Islet of Langerhans (tissue), 1 donor: ENCODE results near the gene CHRNA5.

Experiments used
- FAIRE-seq: peaks from one replicate; lab custom pipeline; 2011; peaks lifted over from hg19 to GRCh38; lab: Jason Lieb, UNC

Gene CHRNA5

DNA sequence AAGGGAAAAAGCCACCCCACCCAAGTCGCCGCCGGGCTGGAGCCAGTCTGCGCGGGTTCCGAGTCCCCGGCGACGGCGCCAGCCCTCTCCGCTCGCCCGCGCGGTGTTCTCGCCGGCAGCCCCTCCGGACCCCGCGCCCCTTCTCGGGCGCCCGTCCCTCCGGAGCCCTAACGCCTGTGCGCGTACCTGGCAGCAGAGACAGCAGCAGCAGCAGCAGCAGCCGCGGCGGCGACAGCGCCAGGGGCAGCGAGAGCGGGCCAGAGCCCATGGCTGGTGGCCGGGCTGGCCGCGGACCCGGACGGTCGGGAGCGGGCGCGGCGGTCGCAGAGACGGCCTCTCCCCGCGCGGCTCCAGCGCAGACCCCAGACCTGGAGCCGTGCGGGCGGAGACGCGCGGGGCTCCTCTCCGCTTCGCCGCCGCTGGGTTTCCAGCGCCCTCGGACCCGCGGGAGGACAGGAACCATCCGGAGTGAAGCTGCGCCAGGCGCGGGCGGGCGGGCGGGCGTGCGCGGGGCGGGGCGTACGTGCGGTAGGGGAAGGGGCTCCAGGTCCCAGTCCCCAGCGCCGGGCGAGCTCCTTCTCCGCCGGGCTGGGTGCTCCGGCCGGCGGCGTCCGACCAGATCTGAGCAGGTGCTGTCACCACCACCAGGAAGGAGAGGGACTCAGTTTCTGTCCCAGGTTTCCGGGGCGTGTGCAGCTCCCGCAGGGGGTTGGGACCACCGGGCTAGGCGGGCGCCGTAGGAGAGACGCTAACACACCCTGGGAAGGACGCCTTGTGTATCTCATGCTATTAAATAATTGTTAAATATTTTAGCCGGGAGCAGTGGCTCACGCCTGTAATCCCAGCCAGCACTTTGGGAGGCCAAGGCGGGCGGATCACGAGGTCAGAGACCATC is 55.5 kb downstream of the CHRNA5 start, which contains the start of gene CHRNA3:
Gene CHRNA3, minus strand, starts transcription at position 470 of the 895 bp plus-strand sequence. Its CDS starts 202 bp downstream, at position 268.
- no peak for FAIRE-seq

DNA sequence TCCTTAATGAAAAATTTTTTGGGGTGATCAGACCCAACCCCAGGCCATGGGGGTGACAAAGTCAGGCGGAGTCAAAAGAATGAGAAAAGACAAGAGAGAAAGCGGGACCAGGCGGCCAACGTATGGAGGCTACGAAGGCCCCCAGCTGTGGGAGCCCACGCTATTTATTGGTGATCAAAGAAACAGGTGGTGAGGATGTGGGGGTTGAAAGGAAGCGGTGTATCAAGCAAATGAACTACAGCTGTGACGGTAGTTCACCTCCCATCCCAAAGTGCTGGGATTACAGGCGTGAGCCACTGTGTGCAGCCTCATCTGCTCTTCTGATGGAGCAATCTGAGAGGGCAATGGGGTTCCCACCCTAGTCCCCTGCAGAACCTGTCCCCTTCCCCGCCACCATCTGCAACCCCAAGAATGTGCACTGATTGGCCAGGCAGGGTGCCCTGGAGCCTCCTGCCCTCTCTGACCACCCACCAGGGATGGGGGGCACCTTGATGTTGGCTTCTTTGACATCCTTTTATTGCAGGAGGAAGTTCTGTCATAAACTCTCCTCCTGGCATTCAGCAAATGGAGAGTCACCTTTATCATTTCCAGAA is 56.6 kb downstream of the CHRNA5 start:
- FAIRE-seq = no peak

DNA sequence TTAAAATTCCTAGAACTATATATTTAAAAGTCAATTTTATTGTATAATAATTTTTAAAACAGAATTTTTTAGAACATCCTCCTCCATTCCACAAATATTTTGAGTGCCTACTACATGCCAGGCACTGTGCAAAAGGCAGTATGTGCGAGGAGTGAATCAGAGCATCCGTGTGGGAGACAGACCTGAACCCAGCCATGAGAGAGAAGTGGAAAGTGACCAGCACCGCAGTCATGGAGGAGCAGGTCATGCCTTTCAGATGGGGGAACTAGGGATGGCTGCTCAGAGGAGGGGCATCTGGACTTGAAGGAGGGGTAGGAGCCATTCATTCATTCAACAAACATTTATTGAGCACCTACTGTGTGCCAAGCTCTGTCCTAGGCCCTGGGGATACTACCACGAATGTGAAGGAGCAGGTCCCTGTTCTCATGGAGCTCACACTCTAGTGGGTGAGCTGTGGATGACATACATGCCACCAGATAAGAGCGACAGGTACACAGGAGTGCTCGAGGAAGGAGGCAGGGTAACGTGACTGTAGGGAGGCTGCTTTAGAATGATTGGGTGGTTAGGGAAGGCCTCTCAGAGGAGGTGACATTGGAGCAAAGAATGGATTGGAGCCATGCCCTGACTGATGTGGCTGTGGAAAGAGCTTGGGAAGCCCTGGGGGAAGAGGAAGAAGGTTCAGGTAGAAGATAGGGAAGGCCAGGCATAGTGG is 58.6 kb downstream of the CHRNA5 start:
- FAIRE-seq = no peak

DNA sequence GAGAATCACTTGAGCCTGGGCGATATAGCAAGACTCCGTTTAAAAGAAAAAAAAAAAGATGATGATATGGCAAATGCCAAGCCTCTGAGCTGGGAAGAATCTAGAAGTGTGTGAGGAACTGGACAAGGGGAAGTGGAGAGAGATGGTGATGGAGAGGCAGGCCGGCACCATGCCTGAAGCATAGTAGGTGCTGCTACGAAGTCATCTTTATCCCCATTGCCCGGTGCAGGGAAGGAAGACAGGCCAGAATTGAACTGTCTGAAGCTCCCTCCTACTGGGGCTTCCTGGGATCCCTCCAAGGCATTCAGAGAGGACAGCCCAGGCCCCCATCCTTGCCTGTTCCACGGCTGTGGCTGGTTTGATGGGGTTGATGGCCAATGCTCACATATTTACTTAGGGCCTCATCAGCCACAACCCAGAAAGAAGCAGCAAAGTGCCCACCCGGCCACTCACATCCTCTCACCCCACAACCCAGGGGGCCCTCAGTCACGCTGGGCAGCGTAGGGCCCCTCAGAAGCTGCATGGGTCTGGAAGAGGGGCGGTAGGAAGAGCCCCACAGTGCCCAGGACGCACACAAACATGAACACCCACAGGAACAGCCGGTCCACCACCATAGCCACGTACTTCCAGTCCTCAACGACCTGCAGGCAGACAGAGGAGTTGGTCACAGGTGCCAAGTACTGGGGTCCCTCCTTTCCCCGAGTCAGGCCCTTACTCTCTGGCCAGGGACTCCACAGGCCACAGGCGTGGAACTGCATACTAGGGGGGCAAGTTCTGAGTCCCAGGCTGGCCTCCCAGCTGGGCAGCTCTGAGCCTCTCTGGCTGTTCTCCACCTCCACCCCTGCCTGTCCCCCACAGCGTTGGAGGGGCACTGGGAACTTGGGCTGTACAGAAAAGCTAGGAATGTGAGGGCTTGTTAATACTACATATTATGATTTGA is 59.6 kb downstream of the CHRNA5 start:
- no peak for FAIRE-seq

DNA sequence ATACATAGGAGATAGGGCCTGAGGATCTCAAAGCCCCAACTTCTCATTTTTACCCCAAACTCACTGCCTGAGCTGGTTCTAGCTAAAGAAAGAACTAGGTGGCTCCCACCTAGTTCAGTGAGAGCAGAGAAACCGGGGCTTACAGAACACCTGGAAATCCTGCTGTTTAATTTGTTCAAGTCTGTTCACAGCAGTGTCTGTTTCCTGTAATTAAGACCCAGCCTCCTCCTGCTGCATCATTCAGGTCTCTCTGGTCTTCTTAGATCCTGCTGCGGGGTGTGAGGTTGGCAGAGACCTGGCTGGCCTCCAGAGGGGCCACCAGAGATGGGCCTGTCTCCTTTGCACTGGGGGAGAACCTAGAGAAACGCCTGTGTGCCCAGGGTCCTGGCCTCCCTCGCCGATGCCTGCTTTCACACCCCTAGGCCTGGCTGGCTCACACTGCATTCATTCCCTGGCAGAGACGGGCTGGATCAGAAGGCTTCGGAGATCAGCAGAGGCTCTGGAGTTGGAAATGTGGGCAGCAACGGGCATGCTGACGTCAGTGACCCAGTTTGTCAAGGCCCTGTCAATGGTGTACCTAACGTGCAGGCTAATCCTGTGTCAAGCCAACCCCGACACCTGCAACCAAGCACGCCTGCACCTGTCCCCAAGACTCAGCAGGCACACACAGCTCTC is 60.4 kb downstream of the CHRNA5 start:
- no peak for FAIRE-seq

DNA sequence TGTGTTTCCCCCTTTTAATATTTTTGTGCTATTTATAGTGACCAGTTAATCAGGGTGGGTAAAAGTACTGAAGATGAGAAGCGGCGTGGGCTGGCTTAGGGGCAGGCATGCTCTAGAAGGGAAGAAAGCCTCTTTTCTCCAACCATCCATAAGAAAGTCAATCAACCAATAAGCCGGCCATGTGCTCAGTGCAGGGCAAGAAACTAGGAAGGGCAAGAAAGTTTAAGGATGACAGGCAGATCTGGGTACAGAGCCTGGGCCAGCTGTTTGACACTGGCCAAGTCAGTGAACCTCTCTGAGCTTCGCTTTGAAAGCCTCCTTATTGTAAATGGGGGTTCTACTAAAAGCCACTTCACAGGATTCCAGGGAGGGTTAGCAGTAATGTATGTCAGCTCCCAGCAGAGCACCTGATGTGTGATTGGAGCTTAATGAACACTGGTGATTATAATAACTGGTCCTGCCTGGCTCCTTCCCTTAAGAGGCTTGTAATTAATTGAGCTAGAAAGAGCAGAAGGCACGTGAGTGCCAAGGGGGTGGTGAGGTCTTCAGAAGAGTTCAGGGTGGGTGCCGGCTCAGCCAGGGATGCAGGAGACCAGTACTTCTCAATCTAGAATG is 61.2 kb downstream of the CHRNA5 start:
- FAIRE-seq = no peak

DNA sequence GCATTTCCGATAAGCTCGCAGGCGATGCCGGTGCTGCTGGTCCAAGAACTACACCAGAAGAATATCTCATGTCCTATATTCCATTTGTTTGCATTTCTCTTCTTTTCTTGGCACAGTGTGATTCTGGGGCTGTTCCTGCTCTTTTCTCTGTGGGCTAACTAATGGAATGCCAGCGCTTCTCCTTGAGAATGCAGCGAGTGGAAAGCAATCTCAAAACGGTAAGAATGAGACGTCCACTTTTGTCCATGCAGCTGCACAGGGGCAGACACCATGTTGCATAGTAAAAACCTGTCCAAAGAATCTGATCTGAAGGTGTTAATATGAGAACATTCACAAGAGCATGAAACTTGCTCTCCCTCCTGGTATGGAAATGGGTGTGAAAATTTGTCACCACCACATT is 62.0 kb downstream of the CHRNA5 start:
- no peak for FAIRE-seq

DNA sequence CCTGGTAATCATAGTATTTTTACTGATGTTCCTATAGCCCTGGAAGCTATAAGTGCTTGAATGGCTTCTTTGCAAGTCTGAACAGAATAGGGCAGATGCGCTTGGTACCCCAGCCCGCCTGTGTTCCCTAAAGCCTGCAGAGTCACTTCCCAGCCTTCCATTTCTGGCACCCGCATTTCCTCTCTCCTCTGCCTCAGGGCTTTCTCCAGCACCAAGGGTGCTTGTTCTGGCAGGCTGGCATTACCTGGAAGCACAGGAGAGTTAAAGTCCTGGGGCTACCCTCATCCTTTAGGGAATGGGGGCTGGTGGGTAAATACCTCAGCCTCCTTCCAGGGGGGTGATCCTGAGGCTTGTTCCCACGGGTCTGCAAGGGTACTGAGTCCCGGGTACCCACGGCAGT is 62.9 kb downstream of the CHRNA5 start:
- no peak for FAIRE-seq

DNA sequence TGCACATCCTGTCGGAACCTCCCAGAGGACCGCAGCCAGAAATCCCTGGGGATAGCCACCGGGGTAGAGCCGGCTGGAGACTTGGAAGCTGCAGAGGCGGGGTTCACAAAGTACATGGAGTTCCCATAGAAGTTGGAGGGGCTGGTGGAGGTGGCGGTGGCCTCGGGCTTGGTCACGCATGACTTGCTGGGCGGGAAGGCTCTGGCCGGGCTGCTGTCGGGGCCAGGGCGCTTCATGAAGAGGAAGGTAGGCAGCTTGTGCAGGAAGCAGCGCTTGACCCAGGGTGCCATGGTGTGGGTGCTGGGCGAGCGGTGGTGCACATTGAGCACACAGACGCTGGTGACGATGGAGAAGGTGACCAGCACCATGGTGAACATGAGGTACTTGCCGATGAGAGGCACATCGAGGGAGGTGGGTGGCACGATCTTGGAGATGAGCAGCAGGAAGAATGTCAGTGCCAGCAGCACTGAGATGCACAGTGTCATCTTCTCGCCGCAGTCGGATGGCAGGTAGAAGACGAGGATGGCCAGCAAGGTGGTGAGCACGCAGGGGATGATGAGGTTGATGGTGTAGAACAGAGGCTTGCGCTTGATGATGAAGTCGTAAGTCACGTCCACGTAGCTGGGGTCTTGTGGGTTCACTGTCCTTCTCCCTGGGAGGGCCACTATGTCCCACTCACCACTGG is 63.9 kb downstream of the CHRNA5 start:
- no peak for FAIRE-seq

DNA sequence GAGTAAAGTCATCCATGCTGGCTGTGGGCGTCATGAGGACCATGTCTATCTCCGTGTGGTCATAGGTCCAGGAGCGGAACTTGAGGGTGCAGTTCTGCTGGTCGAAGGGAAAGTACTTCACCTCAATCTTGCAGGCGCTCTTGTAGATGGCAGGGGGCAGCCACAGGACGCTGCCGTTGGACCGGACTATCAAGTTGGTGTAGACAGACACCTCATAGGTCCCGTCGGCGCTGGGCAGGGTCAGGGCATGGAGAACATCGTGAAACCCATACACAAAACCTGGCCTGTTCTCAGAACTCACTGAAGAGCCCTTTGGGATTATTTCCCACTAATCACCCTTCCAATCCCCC is 64.4 kb downstream of the CHRNA5 start:
- FAIRE-seq = no peak

DNA sequence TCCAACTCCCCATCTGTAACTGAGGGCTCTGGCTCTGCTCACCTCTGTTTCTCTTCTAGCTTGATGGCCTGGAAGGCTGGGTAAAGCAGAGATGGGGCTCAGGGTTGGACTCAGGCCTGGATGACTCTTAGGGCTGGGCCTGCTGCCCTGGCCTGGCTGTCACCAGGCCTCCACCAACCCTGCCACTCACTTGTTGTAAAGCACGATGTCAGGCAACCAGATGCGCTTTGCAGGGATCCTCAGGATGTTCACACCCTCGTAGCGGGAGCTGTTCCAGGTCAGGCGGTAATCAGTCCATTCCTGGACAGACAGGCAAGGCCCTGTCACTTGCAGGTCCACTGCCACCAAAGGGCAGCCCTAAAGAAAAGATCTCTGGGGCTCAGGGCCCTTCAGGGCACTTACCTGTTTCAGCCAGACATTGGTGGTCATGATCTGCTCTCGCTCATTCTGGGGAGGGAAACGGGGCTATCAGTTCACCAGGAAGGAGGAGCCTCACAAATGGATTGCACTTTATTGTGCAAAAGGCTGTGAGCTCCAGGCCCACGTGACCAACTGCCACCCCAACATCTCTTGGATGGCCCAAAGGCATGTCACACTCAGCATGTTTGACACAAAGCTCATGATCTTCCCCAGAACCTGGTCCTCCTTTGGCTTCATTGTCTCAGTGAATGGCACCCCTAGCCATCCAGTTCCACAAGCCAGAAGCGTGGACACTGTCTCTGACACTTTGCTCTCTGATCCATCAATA is 65.7 kb downstream of the CHRNA5 start:
- no peak for FAIRE-seq

DNA sequence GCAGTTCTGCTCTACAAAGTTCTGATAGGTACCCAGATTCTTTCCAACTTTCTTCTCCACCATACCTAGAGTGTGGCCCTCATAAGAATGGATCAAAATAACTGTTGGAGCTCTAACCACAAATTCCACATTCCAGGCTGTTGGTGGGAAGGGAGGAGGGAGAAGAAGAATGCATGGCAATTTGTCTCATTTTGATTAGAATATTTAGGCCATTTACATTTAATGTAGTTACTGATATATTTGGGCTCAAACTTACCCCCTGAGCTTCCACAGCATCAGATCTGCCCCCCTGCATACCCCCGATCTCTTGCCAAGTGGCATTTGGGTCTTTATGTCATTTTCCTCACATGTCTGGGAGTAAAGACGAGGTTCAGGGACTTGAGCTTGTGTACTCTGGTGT is 68.0 kb downstream of the CHRNA5 start:
- FAIRE-seq = no peak

DNA sequence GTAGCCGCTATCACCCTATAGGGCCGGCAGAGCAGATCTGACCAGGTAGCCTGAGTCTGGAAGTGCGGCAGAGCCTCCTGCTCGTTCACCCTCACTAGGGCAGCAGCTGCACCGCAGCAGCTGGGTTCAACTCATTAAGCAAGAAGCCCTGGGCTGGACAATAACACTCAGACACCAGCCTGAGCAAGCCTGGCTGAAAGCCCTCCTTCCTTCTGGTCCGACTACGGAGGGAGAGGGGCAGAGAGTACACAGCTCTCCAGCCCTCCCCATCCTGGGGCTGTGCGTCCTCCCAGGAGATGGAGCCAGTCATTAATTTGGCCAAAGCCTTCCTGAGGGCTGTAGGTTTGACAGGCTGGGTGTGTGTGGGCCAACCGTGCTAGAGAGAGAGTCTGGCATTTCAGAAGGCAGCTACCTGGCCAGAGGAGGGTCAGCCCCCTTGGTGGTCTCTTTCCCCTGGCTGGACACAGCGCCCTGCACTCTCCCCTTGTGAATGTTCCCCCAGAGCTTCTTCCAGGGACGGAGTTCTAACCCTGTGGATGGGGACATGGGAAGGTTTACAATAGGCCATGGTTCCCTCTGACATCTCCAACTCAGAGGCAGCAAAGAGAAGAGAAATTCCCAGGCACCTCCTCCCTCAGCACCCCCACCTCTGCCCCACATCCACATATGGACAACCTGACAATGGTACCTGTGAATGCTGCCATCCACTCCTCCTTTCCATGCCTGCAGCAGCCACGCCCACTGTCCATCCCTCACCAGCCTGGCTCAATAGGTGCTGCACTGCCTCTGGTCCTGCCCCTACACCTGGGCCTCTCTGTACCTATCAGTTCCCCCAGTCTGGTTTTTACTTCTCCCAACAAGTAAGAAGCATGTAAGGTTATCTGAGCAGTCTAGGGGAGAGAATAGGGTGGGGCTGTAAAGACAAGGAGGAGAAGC is 69.2 kb downstream of the CHRNA5 start:
- no peak for FAIRE-seq

DNA sequence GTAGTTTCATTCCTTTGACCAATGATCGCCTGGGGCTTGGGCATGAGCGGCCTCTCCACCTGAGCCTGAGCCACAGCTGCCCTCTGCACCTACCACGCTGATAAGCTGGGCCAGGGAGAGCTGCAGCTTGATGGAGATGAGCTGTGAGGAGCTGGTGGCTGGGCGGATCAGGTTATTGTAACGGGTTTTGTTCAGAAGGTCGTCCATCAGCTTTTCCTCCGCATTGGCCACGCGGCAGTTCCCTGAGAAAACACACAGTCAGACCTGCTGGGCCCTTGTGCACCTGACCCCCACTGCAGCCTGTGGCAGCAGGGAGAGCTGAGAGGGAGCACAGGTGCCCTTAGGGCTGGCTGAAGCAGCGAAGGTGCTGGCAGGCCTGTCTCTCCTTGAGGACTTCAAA is 70.0 kb downstream of the CHRNA5 start:
- FAIRE-seq = no peak

DNA sequence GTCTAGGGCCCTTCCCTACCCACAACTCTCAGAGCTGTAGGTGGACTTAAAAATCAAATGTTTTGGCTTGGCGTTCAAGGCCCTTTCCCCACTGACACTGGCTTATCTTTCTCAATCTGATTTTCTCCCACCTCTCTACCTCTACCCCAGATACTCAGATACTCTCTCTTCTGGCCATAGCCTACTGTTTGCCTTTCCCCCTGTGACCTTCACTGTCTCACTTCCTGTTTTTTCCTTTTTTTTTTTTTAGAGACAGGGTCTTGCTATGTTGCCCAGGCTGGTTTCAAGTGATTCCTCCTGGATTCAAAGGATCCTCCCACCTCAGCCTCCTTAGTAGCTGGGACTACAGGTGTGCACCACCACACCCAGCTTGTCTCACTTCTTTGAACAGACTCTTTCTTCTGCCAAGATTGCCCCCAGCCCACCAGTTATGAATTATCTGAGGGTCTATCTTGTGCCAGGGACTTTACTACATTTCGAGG is 71.1 kb downstream of the CHRNA5 start:
- no peak for FAIRE-seq

DNA sequence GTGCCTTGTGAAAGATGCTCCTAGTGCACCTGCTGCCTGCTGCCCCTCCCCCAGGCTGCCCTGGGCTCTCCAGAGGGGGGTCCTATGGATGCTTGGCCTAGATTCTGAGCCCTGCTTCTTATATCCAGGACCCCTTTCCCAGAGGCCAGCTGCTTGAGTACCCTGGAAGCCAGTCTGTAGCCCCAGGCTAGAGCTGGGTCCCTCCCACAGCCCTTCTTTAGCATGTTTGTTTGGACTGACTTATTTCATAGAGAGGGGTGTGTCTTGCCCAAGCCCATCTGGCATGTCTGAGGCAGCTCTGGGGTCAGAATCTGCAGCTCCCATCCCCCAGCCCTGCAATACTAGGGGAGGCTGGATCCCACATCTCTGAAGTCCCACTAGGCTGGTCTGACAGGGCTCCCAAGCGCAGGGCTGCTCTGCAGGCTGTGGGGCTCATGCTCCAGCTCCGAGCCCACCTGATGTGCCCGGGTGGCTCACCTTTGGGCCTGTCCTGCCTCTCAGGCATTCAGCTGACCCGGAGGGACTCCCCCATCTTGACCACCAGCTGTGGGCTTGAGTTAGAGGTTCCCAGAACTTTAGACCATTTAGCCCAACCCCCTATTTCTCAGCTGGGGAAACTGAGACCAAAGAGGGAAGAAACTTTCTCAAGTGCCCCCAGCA is 72.6 kb downstream of the CHRNA5 start:
- FAIRE-seq = no peak

DNA sequence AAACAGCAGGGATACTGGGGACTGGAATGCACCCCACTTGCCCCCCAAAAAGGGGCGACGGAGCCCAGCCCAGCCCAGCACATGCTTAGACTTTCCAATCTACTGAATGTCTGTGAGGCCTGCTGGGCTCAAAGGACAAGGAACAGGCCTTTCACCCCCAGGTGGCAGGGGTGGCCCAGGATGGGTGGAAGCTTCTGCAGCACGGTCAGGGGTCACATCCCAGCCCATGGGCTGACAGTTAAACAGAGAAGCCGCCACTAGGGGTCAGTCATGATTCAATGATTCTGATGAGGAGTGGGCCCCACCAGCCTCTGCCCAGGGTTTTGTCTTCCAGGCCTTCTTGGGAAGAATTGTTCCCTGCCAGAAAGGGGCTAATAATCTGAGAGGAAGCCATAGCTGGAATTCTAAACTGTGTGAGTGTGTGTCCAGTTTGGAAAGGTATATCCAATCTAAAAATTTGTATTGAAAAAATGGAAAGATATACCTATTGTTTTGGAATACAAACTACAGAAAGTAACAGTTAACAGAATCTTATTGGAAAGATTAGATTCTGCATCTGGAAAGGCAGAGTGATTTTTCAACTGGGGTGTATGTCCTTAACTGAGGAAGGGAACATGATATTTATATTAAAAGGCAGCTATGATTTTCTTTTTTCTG is 73.5 kb downstream of the CHRNA5 start:
- no peak for FAIRE-seq
